HEK293T (cell line): Measurements from ENCODE around the gene DOCK10.

Experiments
- CTCF ChIA-PET: fragments of 350-600 bp; formaldehyde crosslinking; extraction: SDS; loops from one replicate; lab custom pipeline; 2021; ENCODE audit warnings: antibody characterized with exemption, inconsistent platforms; lab: Yijun Ruan, JAX
- POLR2A ChIA-PET: fragments of 350-600 bp; formaldehyde crosslinking; extraction: SDS; loops from one replicate; lab custom pipeline; 2020; ENCODE audit warnings: antibody characterized with exemption, inconsistent platforms; lab: Yijun Ruan, JAX
- DNase-seq: peaks from one replicate; pipeline ENCODE4 v3.0.0; 2012; ENCODE audit warnings: mixed read lengths; ENCODE audit errors: extremely low spot score
- ARNT ChIP-seq: fragments of 450-650 bp; IDR thresholded peaks from 2 replicates; pipeline ENCODE4 v1.6.1; 2017; ENCODE audit warnings: mild to moderate bottlenecking
- BHLHE40 ChIP-seq: fragments of 450-650 bp; IDR thresholded peaks from 2 replicates; pipeline ENCODE4 v1.6.1; 2016; ENCODE audit warnings: mild to moderate bottlenecking, moderate library complexity, borderline replicate concordance
- CTBP1 ChIP-seq: fragments of 450-650 bp; IDR thresholded peaks from 2 replicates; pipeline ENCODE4 v1.6.1; 2016; ENCODE audit warnings: borderline replicate concordance
- ELF4 ChIP-seq: fragments of 450-650 bp; IDR thresholded peaks from 2 replicates; pipeline ENCODE4 v1.6.1; 2017; ENCODE audit warnings: antibody characterized with exemption
- FOXA1 ChIP-seq: fragments of 450-650 bp; IDR thresholded peaks from 2 replicates; pipeline ENCODE4 v1.6.1; 2016; ENCODE audit warnings: mild to moderate bottlenecking
- FOXK2 ChIP-seq: fragments of 450-650 bp; IDR thresholded peaks from 2 replicates; pipeline ENCODE4 v1.6.1; 2016; ENCODE audit warnings: mild to moderate bottlenecking
- FOXM1 ChIP-seq: fragments of 450-650 bp; IDR thresholded peaks from 2 replicates; pipeline ENCODE4 v1.6.1; 2017; ENCODE audit warnings: mild to moderate bottlenecking, borderline replicate concordance
- HDGF ChIP-seq: fragments of 450-650 bp; IDR thresholded peaks from 2 replicates; pipeline ENCODE4 v1.6.1; 2017; ENCODE audit warnings: antibody characterized with exemption, borderline replicate concordance
- L3MBTL2 ChIP-seq: fragments of 450-650 bp; conservative IDR thresholded peaks from 2 replicates; pipeline ENCODE4 v1.6.1; 2016; ENCODE audit warnings: mild to moderate bottlenecking
- LEF1 ChIP-seq: fragments of 450-650 bp; IDR thresholded peaks from 2 replicates; pipeline ENCODE4 v1.6.1; 2017; ENCODE audit warnings: mild to moderate bottlenecking, borderline replicate concordance
- NFRKB ChIP-seq: fragments of 450-650 bp; IDR thresholded peaks from 2 replicates; pipeline ENCODE4 v1.6.1; 2016; ENCODE audit warnings: mild to moderate bottlenecking, moderate library complexity
- PKNOX1 ChIP-seq: fragments of 450-650 bp; IDR thresholded peaks from 2 replicates; pipeline ENCODE4 v1.6.1; 2016
- SP1 ChIP-seq: fragments of 450-650 bp; IDR thresholded peaks from 2 replicates; pipeline ENCODE4 v1.6.1; 2017
- SUZ12 ChIP-seq: fragments of 450-650 bp; IDR thresholded peaks from 2 replicates; pipeline ENCODE4 v1.6.1; 2016; ENCODE audit warnings: mild to moderate bottlenecking
- TARDBP ChIP-seq: fragments of 450-650 bp; IDR thresholded peaks from 2 replicates; pipeline ENCODE4 v1.6.1; 2016
- ZNF384 ChIP-seq: fragments of 450-650 bp; IDR thresholded peaks from 2 replicates; pipeline ENCODE4 v1.6.1; 2016

DOCK10 gene

GRCh38 chr2:224729435-224729834, 312.8 kb downstream of the DOCK10 start:
- no peak for TF ChIP-seq FOXK2
- no peak for TF ChIP-seq FOXM1
- no peak for TF ChIP-seq ARNT
- TF ChIP-seq ZNF384, result no peak
- TF ChIP-seq CTBP1, result no peak
- TF ChIP-seq NFRKB, result no peak
- TF ChIP-seq ELF4, result no peak
- TF ChIP-seq LEF1, result no peak
- TF ChIP-seq SUZ12, result no peak
- TF ChIP-seq TARDBP, result no peak
- TF ChIP-seq L3MBTL2, result no peak
- TF ChIP-seq PKNOX1, result no peak
- no peak for TF ChIP-seq FOXA1
- TF ChIP-seq HDGF, result no peak
- TF ChIP-seq BHLHE40, result no peak
- ChIA-PET CTCF (no interaction called here), POLR2A (no interaction called here)
- no peak for DNase-seq

- DNase-seq, result no peak
- TF ChIP-seq SP1, result no peak
- TF ChIP-seq HDGF, result no peak
- ChIA-PET CTCF (no interaction called here), POLR2A (no interaction called here)
Measured at GRCh38 chr2:224724331-224724730, 317.9 kb downstream of the DOCK10 start.

GRCh38 chr2:224723586-224724217, 318.6 kb downstream of the DOCK10 start:
- POLR2A ChIA-PET, result no interaction called here
- DNase-seq, result no peak
- CTCF ChIA-PET, result no interaction called here
- no peak for TF ChIP-seq ZNF384
- TF ChIP-seq FOXA1, result no peak
- no peak for TF ChIP-seq BHLHE40
- TF ChIP-seq SP1, result no peak
- TF ChIP-seq ELF4, result no peak
- TF ChIP-seq ARNT, result no peak

GRCh38 chr2:224722770-224723169, 319.5 kb downstream of the DOCK10 start:
- TF ChIP-seq PKNOX1 (no peak), CTBP1 (no peak), NFRKB (no peak), ELF4 (no peak), SUZ12 (no peak), TARDBP (no peak), ARNT (no peak), FOXA1 (no peak), FOXM1 (no peak), SP1 (no peak), HDGF (no peak), L3MBTL2 (no peak), FOXK2 (no peak), ZNF384 (no peak), BHLHE40 (no peak), LEF1 (no peak)
- ChIA-PET POLR2A (no interaction called here), CTCF (no interaction called here)
- DNase-seq, result no peak

- TF ChIP-seq ARNT (no peak), PKNOX1 (no peak), BHLHE40 (no peak), TARDBP (no peak), LEF1 (no peak), HDGF (no peak), SP1 (no peak), ELF4 (no peak), L3MBTL2 (no peak), CTBP1 (no peak), FOXM1 (no peak), SUZ12 (no peak), NFRKB (no peak), FOXA1 (no peak), FOXK2 (no peak)
- ChIA-PET CTCF (no interaction called here), POLR2A (no interaction called here)
- no peak for DNase-seq
Measured at GRCh38 chr2:224722250-224722649, 320.0 kb downstream of the DOCK10 start.

GRCh38 chr2:224716921-224717320, 325.3 kb downstream of the DOCK10 start:
- no peak for DNase-seq
- no peak for TF ChIP-seq ARNT
- TF ChIP-seq CTBP1, result no peak
- no peak for TF ChIP-seq HDGF
- no peak for TF ChIP-seq SP1
- TF ChIP-seq NFRKB, result no peak
- TF ChIP-seq SUZ12, result no peak
- TF ChIP-seq PKNOX1, result no peak
- no peak for TF ChIP-seq BHLHE40
- no peak for TF ChIP-seq ZNF384
- no peak for TF ChIP-seq FOXA1
- no peak for TF ChIP-seq FOXK2
- TF ChIP-seq ELF4, result no peak
- TF ChIP-seq TARDBP, result no peak
- no peak for TF ChIP-seq LEF1
- TF ChIP-seq L3MBTL2, result no peak
- no peak for TF ChIP-seq FOXM1
- CTCF ChIA-PET, result no interaction called here
- POLR2A ChIA-PET, result no interaction called here
